ENCODE data around the gene RASD1.

RASD1 gene

DNA sequence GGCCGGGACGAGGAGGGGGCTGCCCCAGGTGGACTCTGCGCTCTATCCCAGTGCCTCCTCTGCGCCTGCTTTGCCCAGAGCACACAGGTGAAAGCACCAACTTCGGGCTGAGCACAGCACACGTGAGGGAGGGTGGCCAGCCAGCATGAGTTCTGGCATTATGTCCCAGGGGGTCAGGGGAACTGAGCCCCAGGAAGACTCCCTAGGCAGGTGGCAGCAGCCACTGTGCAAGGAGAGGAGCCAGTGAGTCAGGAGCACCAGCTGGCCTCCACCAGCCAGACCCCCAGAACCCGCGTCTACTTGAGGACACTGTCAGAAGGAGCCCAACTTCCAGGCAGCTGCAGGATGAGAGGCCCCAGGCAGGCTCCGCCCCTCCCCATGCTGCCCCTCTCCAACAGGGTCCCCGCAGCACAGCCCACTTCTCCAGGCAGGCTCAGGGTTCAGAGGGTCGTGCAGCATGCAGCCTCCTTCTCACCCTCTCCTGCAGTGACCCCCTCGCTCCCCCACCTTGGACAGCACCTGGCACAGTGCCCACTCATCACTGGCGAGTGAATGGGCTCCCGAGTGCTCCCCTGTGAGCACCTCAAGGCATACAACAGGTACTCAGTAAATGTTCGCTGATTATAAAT lies 44.2 kb upstream of the RASD1 start:
- H3K4me3 ChIP-seq (ENCODE audit: low read depth, low read length): no peak overlapping the region
- TF ChIP-seq, protein P1, sequence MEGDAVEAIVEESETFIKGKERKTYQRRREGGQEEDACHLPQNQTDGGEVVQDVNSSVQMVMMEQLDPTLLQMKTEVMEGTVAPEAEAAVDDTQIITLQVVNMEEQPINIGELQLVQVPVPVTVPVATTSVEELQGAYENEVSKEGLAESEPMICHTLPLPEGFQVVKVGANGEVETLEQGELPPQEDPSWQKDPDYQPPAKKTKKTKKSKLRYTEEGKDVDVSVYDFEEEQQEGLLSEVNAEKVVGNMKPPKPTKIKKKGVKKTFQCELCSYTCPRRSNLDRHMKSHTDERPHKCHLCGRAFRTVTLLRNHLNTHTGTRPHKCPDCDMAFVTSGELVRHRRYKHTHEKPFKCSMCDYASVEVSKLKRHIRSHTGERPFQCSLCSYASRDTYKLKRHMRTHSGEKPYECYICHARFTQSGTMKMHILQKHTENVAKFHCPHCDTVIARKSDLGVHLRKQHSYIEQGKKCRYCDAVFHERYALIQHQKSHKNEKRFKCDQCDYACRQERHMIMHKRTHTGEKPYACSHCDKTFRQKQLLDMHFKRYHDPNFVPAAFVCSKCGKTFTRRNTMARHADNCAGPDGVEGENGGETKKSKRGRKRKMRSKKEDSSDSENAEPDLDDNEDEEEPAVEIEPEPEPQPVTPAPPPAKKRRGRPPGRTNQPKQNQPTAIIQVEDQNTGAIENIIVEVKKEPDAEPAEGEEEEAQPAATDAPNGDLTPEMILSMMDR (IDR thresholded peaks at IDR 0.05; ENCODE audit: low read depth, low read length, missing control alignments): no peak
- DNase-seq (ENCODE audit: low read depth): no peak

DNA sequence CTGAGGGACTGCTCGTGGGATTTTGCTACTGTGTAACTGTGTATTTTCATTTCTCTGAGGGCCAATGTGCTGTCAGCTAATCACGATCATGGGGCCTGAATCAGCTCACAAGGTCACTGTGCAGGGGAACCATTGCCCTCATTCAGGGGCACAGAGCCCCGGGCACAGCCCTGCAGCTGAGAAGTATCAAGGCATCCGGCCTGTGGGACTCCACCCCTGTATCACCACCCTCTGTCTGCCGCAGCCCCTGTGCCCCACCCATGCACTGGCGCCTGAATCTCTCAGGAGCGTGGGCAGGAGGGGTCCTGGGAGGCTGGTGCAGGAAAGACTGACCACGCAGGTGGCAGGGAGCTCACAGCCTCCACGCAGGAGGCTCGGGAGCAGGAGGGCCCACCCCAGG lies 43.4 kb upstream of the RASD1 start:
- no peak overlapping the region for H3K4me3 ChIP-seq (ENCODE audit: low read depth, low read length)
- TF ChIP-seq, protein P1 (IDR thresholded peaks at IDR 0.05; ENCODE audit: low read depth, low read length, missing control alignments): no peak
- no peak for DNase-seq (ENCODE audit: low read depth)

DNA sequence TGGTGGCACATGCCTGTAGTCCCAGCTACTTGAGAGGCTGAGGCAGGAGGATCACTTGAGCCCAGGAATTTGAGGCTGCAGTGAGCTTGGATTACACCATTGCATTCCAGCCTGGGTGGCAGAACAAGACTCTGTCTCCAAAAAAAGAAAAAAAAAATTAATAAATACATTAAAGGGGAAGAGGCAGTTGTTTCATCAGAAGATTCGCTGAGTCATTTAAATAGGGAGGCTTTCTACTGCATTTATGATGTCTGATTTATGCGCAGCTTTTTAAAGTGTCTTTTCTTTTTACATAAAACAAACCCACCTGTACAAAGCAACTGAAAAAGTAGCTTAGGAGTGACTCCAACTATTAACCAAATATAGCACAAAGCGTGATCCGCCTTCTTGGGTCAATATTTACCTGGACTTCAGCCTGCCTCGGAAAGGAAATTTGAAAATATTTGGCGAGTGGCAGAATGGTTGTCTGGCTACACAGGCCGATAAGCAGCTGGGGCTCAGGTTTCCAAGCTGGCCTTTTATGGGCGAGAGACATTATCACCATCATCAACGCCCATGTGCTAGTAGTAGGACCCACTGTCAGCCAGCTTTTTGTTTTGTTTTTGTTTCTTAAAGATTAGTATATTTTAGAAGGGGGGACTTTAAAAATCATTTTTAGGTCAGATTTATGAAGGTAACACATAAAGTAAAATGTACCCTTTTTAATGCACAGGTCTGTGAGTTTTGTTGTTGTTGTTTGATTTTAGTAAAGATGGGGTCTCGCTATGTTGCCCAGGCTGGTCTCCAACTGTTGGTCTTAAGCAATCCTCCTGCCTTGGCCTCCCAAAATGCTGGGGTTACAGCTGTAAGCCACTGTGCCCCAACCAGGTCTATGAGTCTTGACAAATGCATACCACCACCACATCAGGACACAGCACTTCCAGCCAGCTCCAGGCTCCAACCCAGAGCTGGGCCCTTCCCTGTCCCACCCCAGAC lies 42.5 kb upstream of the RASD1 start:
- no peak overlapping the region for H3K4me3 ChIP-seq (ENCODE audit: low read depth, low read length)
- TF ChIP-seq, protein P1 (IDR thresholded peaks at IDR 0.05; ENCODE audit: low read depth, low read length, missing control alignments): no peak
- no peak for DNase-seq (ENCODE audit: low read depth)

DNA sequence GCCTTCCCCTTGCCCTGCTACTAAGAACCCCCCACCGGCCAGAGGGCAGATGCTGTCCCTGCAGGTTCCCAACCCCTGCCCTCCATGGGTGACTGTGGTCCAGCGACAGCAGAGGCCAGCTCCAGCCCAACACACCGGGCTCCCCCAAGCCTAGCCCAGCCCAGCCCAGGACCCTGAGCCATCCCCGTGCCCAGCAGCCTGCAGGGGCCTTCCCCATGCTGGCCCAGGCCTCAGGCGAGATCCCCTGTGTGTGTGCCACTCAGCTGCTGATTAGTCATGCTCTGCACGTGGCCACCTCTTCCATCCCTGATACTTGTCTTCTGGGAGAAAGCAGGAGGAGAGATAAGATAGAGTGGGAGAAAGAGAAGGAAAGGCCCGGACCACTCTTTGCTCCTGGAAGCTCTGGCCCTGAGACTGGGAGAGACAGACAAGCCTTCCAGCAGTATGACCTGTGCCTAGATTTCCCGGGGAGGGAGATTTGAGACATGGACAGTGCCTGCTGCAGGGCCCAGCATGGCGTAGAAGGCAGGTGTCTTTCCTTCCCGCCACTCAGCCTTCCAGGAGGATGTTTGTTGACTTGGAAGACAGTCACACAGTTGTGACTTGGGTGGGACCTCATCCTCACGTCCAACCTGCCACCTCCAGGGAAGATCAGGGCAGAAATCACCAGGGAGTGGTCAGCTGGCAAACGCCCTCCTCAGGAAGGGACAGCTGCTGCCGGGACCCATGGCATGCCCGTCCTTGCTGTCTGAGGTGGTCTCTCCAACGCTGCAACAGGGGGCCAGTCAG lies 41.3 kb upstream of the RASD1 start:
- TF ChIP-seq, protein P1 (IDR thresholded peaks at IDR 0.05; ENCODE audit: low read depth, low read length, missing control alignments): no peak
- DNase-seq (ENCODE audit: low read depth): no peak
- H3K4me3 ChIP-seq (ENCODE audit: low read depth, low read length): no peak overlapping the region

DNA sequence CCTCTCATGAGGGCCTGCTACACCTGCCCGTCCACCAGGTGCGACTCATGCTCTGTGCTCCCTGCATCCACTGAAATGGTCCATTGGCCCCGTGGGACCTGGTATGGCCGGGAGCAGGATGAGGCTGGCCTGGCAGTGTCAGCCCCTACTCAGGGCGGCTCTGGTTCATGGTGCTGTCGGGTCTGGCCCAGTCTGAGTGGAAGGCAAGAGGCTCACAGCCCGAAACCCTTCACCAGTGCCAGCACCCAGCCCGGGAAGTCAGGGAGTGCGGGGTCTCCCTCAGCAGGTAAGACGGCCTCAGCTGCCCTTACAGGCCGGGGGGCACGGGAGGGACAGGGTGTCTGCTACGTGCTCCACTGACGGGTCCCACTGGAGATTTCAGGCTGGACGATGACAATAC lies 40.5 kb upstream of the RASD1 start:
- DNase-seq (ENCODE audit: low read depth): no peak
- TF ChIP-seq, protein P1 (IDR thresholded peaks at IDR 0.05; ENCODE audit: low read depth, low read length, missing control alignments): no peak
- no peak overlapping the region for H3K4me3 ChIP-seq (ENCODE audit: low read depth, low read length)

DNA sequence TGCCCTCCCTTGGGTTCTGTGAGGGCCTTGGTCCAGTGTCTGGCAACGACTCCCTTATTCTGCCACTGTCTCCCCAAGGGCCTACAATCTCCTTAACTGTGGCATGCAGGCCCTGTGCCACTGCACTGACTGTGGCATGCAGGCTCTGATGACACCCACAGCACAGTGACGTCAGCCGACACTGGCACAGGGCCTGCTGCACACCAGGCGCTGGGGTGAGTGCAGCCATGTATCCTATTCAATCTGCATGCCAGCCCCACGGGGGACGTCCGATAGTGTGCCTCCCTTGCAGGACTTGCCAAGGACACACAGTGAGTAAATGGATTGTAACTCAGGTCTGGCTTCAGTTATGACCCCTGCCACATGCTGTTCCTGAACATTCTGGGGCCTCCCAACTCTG lies 39.8 kb upstream of the RASD1 start:
- TF ChIP-seq, protein P1 (IDR thresholded peaks at IDR 0.05; ENCODE audit: low read depth, low read length, missing control alignments): no peak
- DNase-seq (ENCODE audit: low read depth): no peak
- no peak overlapping the region for H3K4me3 ChIP-seq (ENCODE audit: low read depth, low read length)
